Measurements from ENCODE around the gene ASXL2.

- TF ChIP-seq ZNF274 (IDR thresholded peaks at IDR 0.05; ENCODE audit: low read depth, low read length): no peak
- TF ChIP-seq SUZ12 (IDR thresholded peaks at IDR 0.05; ENCODE audit: extremely low read depth, insufficient read depth, insufficient read length): no peak
- TF ChIP-seq YY1 (IDR thresholded peaks at IDR 0.05; ENCODE audit: insufficient read depth, insufficient read length): no peak
Observed at GRCh38 chr2:25692143-25692542, 186.1 kb downstream of the ASXL2 start.

Measured in NT2/D1 (cell line).